ENCODE measurements around the gene R3HDM2.
"Not testable (repeated sequence)": the region's sequence is repeated elsewhere in the genome, so short reads cannot be mapped to it uniquely, and the experiment has no call there.

Gene R3HDM2

GRCh38 chr12:57280211-57281062, 150.4 kb downstream of the R3HDM2 start:
- 75 to 81% methylated on average over 7 to 8 of the region's 9 CpGs for WGBS, 2 experiments (ENCODE audit: insufficient coverage in 2 of 2)
- Histone ChIP-seq H3K9me3 (ENCODE audit: control insufficient read depth, low read length) (no peaks in the 10 kb centered on the region), H3K36me3 (ENCODE audit: control insufficient read depth, insufficient read depth, low read length) (peaks cover 22% of the 10 kb centered on the region), H3K4me1 (ENCODE audit: control insufficient read depth, insufficient read depth, low read length, poor library complexity, severe bottlenecking) (peaks cover 9% of the 10 kb centered on the region), H3K4me3 (ENCODE audit: extremely low read depth, insufficient read depth, low read length, poor library complexity, severe bottlenecking) (no peak overlapping the region), H3K27ac (ENCODE audit: low read depth, low read length, severe bottlenecking) (peak overlapping the region; percentile 80)

GRCh38 chr12:57278465-57279381, 152.1 kb downstream of the R3HDM2 start:
- H3K4me1 ChIP-seq (ENCODE audit: control insufficient read depth, insufficient read depth, low read length, poor library complexity, severe bottlenecking) = peaks cover 9% of the 10 kb centered on the region
- WGBS, 2 experiments (ENCODE audit: insufficient coverage in 2 of 2) = 93 to 96% methylated on average over 12 to 13 of the region's 15 CpGs
- no peaks in the 10 kb centered on the region for H3K9me3 ChIP-seq (ENCODE audit: control insufficient read depth, low read length)
- no peak overlapping the region for H3K4me3 ChIP-seq (ENCODE audit: extremely low read depth, insufficient read depth, low read length, poor library complexity, severe bottlenecking)
- no peak overlapping the region for H3K27ac ChIP-seq (ENCODE audit: low read depth, low read length, severe bottlenecking)
- peaks cover 22% of the 10 kb centered on the region for H3K36me3 ChIP-seq (ENCODE audit: control insufficient read depth, insufficient read depth, low read length)

DNA sequence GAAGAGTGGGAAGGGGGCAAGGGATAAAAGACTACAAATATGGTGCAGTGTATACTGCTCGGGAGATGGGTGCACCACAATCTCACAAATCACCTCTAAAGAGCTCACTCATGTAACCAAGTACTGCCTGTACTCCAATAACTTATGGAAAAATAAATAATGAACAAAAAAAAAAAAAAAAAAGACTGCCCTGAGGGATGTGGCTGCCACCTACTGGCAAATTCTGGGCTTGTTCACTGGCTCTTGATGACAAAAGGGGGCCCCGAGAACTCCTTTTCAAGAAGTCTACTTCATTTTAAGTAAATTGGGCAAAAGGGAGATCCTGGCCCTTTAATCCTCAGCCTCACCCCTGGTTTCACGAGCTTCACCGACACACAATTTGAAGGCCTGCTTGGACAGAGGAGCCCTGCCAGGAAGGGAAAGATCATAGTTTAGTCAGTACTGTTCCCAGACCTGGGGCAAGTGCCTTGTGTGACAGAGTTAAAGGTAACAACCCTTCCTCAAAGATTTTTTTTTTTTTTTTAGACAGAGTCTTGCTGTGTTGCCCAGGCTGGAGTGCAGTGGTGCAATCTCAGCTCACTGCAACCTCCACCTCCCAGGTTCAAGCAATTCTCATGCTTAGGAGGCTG, 153.8 kb downstream of the R3HDM2 start:
- H3K36me3 ChIP-seq (ENCODE audit: control insufficient read depth, insufficient read depth, low read length) = peaks cover 22% of the 10 kb centered on the region
- WGBS, 2 experiments (ENCODE audit: insufficient coverage in 2 of 2) = 94 to 100% methylated on average over 2 to 3 of the region's 4 CpGs
- H3K27ac ChIP-seq (ENCODE audit: low read depth, low read length, severe bottlenecking) = no peak overlapping the region
- peaks cover 25% of the 10 kb centered on the region for H3K4me1 ChIP-seq (ENCODE audit: control insufficient read depth, insufficient read depth, low read length, poor library complexity, severe bottlenecking)
- no peaks in the 10 kb centered on the region for H3K9me3 ChIP-seq (ENCODE audit: control insufficient read depth, low read length)
- no peak overlapping the region for H3K4me3 ChIP-seq (ENCODE audit: extremely low read depth, insufficient read depth, low read length, poor library complexity, severe bottlenecking)

- not testable (repeated sequence) for H3K4me3 ChIP-seq (ENCODE audit: extremely low read depth, insufficient read depth, low read length, poor library complexity, severe bottlenecking); H3K9me3 ChIP-seq (ENCODE audit: control insufficient read depth, low read length); H3K27ac ChIP-seq (ENCODE audit: low read depth, low read length, severe bottlenecking)
- Histone ChIP-seq H3K36me3 (ENCODE audit: control insufficient read depth, insufficient read depth, low read length) (peaks cover 22% of the 10 kb centered on the region), H3K4me1 (ENCODE audit: control insufficient read depth, insufficient read depth, low read length, poor library complexity, severe bottlenecking) (peaks cover 25% of the 10 kb centered on the region)
- WGBS, 2 experiments (ENCODE audit: insufficient coverage in 2 of 2) = 78 to 87% methylated on average over 3 to 5 of the region's 6 CpGs
These were observed 154.6 kb downstream of the R3HDM2 start for GRCh38 chr12:57276233-57276632.

GRCh38 chr12:57273516-57273915, 157.3 kb downstream of the R3HDM2 start:
- no peak overlapping the region for H3K27ac ChIP-seq (ENCODE audit: low read depth, low read length, severe bottlenecking)
- no peak overlapping the region for H3K4me3 ChIP-seq (ENCODE audit: extremely low read depth, insufficient read depth, low read length, poor library complexity, severe bottlenecking)
- H3K9me3 ChIP-seq (ENCODE audit: control insufficient read depth, low read length) = no peaks in the 10 kb centered on the region
- peaks cover 15% of the 10 kb centered on the region for H3K4me1 ChIP-seq (ENCODE audit: control insufficient read depth, insufficient read depth, low read length, poor library complexity, severe bottlenecking)
- peaks cover 23% of the 10 kb centered on the region for H3K36me3 ChIP-seq (ENCODE audit: control insufficient read depth, insufficient read depth, low read length)

DNA sequence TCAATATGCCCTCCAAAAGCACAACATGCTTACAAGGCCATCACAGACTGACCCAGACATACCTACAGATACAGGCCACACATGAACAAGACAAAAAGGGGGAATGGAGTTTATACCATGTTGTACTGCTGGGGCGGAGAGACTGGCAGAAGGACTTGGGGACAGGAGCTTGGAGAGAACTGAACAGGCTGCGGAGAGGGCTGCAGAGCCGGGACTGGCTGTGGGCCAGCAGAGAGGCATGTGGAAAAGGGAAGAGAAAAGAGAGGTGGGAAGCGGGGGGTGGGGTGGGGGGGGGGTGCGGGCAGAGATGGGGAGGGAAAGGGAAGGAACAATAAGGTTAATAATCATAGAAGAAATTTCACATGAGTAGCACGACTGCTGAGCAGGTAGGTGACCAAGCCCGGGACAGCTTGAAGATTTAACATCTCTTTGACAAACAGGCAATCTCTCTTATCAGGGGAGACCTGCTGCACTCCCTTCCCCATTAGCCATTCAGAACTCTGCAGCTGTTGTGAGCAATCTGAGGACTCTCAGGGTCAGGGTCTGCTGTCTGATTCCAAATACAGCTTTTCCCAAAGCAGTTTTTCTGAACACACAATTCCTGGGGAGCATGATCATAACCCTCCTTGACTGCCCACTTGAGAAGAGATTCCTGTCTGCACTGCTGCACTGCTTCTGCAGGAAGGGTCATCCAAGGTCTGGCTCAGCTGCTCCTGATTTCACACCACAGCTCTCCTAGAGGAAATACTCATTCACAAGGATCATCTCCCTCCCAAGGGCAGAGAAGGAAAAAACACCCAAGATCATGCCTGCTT, 158.3 kb downstream of the R3HDM2 start:
- H3K4me3 ChIP-seq (ENCODE audit: extremely low read depth, insufficient read depth, low read length, poor library complexity, severe bottlenecking) = no peak overlapping the region
- H3K4me1 ChIP-seq (ENCODE audit: control insufficient read depth, insufficient read depth, low read length, poor library complexity, severe bottlenecking) = peaks cover 15% of the 10 kb centered on the region
- peaks cover 27% of the 10 kb centered on the region for H3K36me3 ChIP-seq (ENCODE audit: control insufficient read depth, insufficient read depth, low read length)
- H3K27ac ChIP-seq (ENCODE audit: low read depth, low read length, severe bottlenecking) = peak overlapping the region; percentile 53
- 82 to 93% methylated on average over 4 to 6 of the region's 7 CpGs for WGBS, 2 experiments (ENCODE audit: insufficient coverage in 2 of 2)
- H3K9me3 ChIP-seq (ENCODE audit: control insufficient read depth, low read length) = no peaks in the 10 kb centered on the region

- H3K36me3 ChIP-seq (ENCODE audit: control insufficient read depth, insufficient read depth, low read length) = peaks cover 36% of the 10 kb centered on the region
- no CpG with 5 or more reads among the region's 1 CpG for WGBS, 2 experiments (ENCODE audit: insufficient coverage in 2 of 2)
These were observed 159.8 kb downstream of the R3HDM2 start for GRCh38 chr12:57270966-57271470.

DNA sequence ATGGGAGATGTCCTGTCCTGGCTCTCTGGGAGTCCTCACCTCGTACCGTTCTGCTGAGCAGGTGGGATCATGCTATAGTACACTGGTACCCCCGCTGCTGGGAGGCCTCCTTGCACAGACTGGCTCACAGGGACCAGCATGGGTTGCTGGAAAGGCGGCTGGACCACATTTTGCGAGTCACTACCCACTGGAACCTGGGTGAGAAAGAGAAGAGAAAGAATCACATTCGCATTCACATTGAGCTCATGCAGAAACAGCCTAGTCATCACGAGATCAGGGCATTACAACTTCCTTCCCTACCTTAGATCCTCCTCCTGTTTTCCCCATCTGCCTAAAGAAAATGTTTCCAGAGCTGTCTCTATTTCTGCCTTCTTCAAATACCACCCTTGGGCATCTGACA, 162.6 kb downstream of the R3HDM2 start:
- 79 to 89% methylated on average over 5 of the region's 7 CpGs for WGBS, 2 experiments (ENCODE audit: insufficient coverage in 2 of 2)
- no peak overlapping the region for H3K27ac ChIP-seq (ENCODE audit: low read depth, low read length, severe bottlenecking)
- peaks cover 40% of the 10 kb centered on the region for H3K36me3 ChIP-seq (ENCODE audit: control insufficient read depth, insufficient read depth, low read length)
- no peaks in the 10 kb centered on the region for H3K9me3 ChIP-seq (ENCODE audit: control insufficient read depth, low read length)
- H3K4me3 ChIP-seq (ENCODE audit: extremely low read depth, insufficient read depth, low read length, poor library complexity, severe bottlenecking) = no peak overlapping the region
- peaks cover 11% of the 10 kb centered on the region for H3K4me1 ChIP-seq (ENCODE audit: control insufficient read depth, insufficient read depth, low read length, poor library complexity, severe bottlenecking)

More at GRCh38 chr12:57270966-57271470, 159.8 kb downstream of the R3HDM2 start:
- Histone ChIP-seq H3K4me3 (ENCODE audit: extremely low read depth, insufficient read depth, low read length, poor library complexity, severe bottlenecking) (no peak overlapping the region), H3K9me3 (ENCODE audit: control insufficient read depth, low read length) (no peaks in the 10 kb centered on the region), H3K27ac (ENCODE audit: low read depth, low read length, severe bottlenecking) (no peak overlapping the region), H3K4me1 (ENCODE audit: control insufficient read depth, insufficient read depth, low read length, poor library complexity, severe bottlenecking) (peaks cover 15% of the 10 kb centered on the region)

DNA sequence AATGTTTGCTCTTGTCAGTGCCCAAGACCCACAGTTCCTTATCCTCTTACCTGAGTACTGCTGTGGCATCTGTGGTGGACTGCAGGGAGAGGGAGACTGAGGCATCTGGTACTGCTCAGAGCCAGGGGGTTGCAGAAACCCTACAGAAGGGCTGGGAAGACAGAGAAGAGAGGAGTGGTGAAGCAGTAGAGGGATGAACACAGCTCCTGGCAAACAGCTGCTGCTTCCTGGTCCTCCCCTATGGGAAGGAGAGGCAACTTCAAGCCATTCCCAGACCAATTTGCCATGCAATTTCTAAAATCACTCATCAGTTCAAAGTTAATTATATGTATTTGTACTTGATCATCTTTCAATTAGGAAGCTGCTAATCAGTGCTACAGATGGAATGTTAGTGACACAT, 164.2 kb downstream of the R3HDM2 start:
- H3K4me1 ChIP-seq (ENCODE audit: control insufficient read depth, insufficient read depth, low read length, poor library complexity, severe bottlenecking) = no peaks in the 10 kb centered on the region

DNA sequence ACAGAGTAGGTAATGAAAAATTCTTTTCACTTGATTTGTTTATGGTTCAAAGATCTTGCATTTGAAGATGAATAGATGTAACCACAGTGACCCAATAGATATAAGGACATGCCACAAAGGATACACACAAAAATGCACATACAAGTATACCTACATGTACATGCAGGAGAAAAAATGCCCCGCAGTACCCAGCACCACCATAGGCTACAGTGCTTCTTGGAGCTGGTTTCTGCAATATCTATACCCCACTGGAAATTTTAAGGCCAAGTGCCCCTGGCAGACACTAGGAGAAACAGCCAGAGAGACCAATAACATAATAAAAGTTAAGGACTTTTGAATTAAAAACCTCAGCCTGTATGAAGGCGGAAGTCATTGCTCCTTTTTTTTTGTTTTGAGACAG, 167.7 kb downstream of the R3HDM2 start:
- Histone ChIP-seq H3K27ac (ENCODE audit: low read depth, low read length, severe bottlenecking) (no peak overlapping the region), H3K36me3 (ENCODE audit: control insufficient read depth, insufficient read depth, low read length) (peaks cover 33% of the 10 kb centered on the region), H3K4me1 (ENCODE audit: control insufficient read depth, insufficient read depth, low read length, poor library complexity, severe bottlenecking) (peaks cover 3% of the 10 kb centered on the region), H3K9me3 (ENCODE audit: control insufficient read depth, low read length) (no peaks in the 10 kb centered on the region), H3K4me3 (ENCODE audit: extremely low read depth, insufficient read depth, low read length, poor library complexity, severe bottlenecking) (no peak overlapping the region)
- 86 to 100% methylated on average over 1 to 2 of the region's 2 CpGs for WGBS, 2 experiments (ENCODE audit: insufficient coverage in 2 of 2)

More for the DNA sequence above, 164.2 kb downstream of the R3HDM2 start:
- H3K27ac ChIP-seq (ENCODE audit: low read depth, low read length, severe bottlenecking) = no peak overlapping the region
- H3K36me3 ChIP-seq (ENCODE audit: control insufficient read depth, insufficient read depth, low read length) = peaks cover 44% of the 10 kb centered on the region
- no peak overlapping the region for H3K4me3 ChIP-seq (ENCODE audit: extremely low read depth, insufficient read depth, low read length, poor library complexity, severe bottlenecking)
- no peaks in the 10 kb centered on the region for H3K9me3 ChIP-seq (ENCODE audit: control insufficient read depth, low read length)
